Measurements from ENCODE around the gene EFCAB5.
"Not testable (repeated sequence)": the region's sequence is repeated elsewhere in the genome, so short reads cannot be mapped to it uniquely, and the experiment has no call there.

The EFCAB5 gene

DNA sequence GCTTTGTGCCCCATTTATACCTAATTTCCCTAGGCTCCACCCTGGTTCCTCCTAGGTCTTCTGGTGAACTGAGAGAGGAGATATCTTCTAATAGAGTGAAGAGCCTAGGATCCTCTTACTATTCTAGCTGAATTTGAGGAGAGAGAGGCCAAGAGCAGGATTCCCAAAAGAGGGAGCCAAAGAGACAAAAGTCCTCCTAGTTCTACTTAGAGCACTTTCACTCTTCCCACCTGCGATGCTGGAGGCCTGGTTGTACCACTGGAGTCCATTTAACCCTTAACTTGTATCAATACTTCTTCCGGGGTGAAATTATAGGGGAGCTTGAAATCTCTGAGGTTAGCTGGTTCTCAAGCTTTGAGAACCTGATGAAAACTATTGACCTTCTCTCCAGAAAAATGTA lies 8.1 kb upstream of the EFCAB5 start:
- no peak for DNase-seq (ENCODE audit: low read depth in 2 of 3, low spot score in 1 of 3)

DNA sequence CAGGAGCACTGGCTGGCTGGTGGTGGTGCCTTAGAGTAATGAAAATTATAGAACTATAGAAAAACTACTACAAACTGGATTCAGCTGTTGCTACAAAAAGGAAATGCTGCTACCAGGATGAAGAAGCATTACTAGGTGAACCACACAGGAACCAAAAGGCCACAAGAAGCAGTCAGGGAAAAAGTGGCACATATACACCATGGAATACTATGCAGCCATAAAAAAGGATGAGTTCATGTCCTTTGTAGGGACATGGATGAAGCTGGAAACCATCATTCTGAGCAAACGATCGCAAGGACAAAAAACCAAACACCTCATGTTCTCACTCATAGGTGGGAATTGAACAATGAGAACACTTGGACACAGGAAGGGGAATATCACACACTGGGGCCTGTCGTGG lies 5.5 kb upstream of the EFCAB5 start:
- DNase-seq (ENCODE audit: low read depth in 2 of 3, low spot score in 1 of 3): not testable (repeated sequence)

GRCh38 chr17:29936724-29937123 lies 4.7 kb upstream of the EFCAB5 start:
- DNase-seq (ENCODE audit: low read depth in 2 of 3, low spot score in 1 of 3): no peak

GRCh38 chr17:29945281-29945680 lies 3.8 kb downstream of the EFCAB5 start:
- DNase-seq (ENCODE audit: low read depth in 2 of 3, low spot score in 1 of 3): no peak

DNA sequence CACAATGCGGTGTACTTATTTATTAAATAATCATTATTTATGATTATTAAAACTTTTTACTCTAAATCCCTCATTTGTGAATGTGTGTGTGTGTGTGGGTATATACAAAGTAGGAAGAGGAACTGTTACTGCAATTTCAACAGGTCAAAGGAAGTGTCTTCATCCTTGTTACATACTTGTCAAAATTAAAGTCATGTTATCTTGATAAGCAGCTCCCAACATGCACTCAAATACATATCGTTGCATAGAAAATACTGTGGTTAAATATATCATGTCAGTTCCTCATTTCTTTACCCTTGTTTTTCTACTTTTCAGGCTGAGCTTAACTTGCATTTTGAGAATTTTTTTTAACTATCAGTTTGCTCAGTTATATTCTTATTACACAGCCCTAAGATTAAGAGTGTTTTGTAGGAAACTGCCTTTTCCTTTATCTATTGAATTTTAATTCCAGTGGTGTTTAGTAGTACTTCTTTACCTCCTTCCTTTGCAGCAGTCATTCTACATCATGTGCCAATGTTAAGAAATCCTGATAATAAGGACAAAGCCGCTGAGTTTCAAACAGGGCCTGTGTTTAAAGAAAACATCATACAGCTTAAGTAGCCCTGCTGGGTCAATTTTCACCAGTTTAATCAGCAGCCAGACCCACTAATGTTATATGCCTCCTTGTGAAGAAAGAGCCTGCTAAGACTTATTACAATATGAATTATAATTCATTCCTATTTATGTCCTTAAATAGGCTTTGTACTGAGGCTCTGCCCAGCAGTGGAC lies 7.2 kb downstream of the EFCAB5 start:
- DNase-seq (ENCODE audit: low read depth in 2 of 3, low spot score in 1 of 3): no peak

GRCh38 chr17:29949696-29950095 lies 8.3 kb downstream of the EFCAB5 start:
- no peak for DNase-seq (ENCODE audit: low read depth in 2 of 3, low spot score in 1 of 3)

GRCh38 chr17:29954405-29954804 lies 13.0 kb downstream of the EFCAB5 start:
- no peak for DNase-seq (ENCODE audit: low read depth in 2 of 3, low spot score in 1 of 3)

GRCh38 chr17:29956225-29956624 lies 14.8 kb downstream of the EFCAB5 start:
- DNase-seq (ENCODE audit: low read depth in 2 of 3, low spot score in 1 of 3): no peak

DNA sequence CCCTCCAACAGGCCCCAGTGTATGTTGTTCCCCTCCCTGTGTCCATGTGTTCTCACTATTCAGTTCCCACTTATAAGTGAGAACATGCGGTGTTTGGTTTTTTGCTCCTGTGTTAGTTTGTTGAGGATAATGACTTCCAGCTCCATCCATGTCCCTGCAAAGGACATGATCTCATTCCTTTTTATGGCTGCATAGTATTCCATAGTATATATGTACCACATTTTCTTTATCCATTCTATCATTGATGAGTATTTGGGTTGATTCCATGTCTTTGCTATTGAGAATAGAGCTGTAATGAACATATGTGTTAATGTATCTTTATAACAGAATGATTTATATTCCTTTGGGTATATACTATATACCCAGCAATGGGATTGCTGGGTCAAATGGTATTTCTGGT lies 16.1 kb downstream of the EFCAB5 start:
- DNase-seq (ENCODE audit: low read depth in 2 of 3, low spot score in 1 of 3): not testable (repeated sequence)

DNA sequence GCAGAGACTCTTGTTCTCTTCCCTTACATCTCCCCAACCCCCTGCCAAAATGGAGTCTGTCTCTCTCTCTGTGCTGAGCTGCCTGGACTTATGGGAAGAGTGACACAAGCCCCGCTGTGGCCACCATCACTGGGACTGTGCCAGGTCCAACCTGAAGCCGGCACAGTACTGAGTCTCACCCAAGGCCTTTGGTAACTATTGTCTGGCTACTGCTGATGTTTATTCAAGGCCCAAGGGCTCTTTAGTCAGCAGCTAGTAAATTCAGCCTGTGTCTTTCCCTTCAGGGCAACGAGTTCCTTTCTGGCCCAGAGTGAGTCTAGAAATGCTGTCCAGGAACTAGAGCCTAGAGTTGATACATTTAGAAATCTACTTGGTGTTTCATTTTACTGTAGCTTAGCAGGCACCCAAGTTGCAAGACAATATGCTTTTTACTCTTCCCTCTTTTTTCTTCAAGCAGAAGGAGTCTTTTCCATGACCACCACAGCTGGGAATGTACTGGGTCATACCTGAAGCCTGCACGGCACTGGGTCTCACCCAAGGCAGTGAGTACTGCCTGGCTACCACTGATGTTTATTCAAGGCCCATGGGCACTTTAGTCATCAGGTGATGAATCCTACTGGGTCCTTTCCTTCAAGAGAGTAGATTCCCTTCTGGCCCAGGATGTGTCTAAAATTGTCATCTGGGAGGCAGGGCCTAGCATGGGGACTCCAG lies 17.7 kb downstream of the EFCAB5 start:
- DNase-seq (ENCODE audit: low read depth in 2 of 3, low spot score in 1 of 3): no peak

DNA sequence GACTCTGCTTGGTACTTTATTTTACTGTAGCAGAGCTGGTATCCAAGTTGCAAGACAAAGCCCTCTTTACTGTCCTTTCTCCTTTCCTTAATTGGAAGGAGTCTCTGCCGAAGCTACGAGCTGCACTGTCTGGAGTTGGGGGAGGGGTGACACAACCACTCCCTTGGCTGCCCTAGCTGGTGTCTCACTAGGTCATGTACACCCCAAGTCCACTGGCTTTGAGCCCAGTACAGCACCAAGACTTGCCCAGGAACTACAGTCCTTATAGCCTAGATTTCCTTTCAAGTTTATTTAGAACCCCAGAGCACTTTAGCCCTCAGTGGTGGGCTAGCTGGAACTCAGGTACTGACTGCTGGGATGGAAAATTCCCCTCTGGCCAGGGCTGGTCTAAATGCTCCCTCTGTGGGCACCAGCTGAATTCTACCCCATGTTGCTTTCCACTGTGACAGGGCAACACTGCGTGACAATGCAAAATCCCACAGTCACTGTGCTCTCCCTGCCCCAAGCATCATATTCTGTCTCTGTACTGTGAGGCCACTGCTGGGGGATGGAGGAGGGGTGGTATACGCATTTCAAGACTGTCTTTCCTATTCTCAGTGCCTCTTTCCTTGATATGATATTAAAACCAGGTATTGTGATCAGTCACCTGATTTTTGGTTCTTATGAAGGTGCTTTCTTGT lies 18.4 kb downstream of the EFCAB5 start:
- no peak for DNase-seq (ENCODE audit: low read depth in 2 of 3, low spot score in 1 of 3)

GRCh38 chr17:29962656-29963055 lies 21.2 kb downstream of the EFCAB5 start:
- no peak for DNase-seq (ENCODE audit: low read depth in 2 of 3, low spot score in 1 of 3)

DNA sequence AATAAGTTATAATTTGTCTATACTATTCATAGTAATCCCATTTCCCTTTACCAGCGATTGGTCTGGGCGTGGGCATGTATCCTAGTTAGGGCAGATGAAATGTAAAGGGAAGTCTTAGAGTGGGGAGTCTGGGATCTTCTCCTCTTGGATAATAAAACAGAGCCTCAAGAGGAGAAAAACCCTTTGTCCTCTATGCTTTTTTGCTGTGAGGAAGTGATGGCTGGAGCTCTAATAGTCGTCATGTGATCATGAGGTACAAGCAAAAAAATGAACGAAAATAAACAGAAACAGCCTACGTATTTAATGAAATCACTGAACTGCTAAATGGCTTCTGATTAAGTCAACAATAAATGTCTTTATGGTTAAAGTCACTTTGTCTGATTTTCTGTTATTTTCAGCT lies 26.8 kb downstream of the EFCAB5 start:
- no peak for DNase-seq (ENCODE audit: low read depth in 2 of 3, low spot score in 1 of 3)

- no peak for DNase-seq (ENCODE audit: low read depth in 2 of 3, low spot score in 1 of 3)
Measured at GRCh38 chr17:29972277-29972676, 30.8 kb downstream of the EFCAB5 start.

- DNase-seq (ENCODE audit: low read depth in 2 of 3, low spot score in 1 of 3): no peak
Measured at GRCh38 chr17:29973005-29973404, 31.6 kb downstream of the EFCAB5 start.

DNA sequence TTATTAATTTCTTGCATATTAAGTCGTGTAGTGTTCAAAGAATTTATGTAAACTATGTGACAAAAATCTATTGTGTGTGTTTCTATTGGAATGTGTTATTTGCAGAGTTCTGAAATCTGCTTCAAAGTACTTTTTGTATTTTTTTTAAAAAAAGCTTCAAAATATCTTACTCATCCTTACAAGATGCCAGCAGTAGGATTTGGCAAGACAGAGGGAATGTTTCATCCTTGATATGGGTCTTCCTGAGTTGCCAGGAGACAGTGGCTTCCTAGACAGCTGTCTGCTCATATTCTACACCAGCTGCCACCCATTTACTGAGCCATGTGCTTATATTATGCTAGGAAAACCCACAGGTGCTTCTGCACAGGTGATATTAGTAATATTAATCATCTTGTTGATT lies 36.4 kb downstream of the EFCAB5 start:
- no peak for DNase-seq (ENCODE audit: low read depth in 2 of 3, low spot score in 1 of 3)

DNA sequence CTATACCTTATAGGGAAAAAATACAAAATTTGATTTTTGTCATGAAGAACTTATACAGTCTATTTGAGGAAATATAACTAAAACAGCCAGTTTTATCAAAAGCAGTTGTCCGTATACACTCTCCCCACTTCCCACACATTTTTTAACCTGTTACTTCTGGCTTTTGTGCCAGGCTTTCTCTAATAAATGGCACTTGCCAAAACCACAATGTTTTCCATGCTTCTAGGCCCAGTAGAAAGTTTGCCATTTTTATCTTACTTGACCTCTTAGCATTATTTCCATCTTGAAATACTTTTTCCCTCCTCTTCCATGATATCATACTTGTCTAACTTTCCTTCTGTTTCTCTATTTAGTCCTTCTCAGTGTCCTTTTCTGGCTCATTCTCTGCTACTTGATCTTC lies 38.8 kb downstream of the EFCAB5 start:
- no peak for DNase-seq (ENCODE audit: low read depth in 2 of 3, low spot score in 1 of 3)

DNA sequence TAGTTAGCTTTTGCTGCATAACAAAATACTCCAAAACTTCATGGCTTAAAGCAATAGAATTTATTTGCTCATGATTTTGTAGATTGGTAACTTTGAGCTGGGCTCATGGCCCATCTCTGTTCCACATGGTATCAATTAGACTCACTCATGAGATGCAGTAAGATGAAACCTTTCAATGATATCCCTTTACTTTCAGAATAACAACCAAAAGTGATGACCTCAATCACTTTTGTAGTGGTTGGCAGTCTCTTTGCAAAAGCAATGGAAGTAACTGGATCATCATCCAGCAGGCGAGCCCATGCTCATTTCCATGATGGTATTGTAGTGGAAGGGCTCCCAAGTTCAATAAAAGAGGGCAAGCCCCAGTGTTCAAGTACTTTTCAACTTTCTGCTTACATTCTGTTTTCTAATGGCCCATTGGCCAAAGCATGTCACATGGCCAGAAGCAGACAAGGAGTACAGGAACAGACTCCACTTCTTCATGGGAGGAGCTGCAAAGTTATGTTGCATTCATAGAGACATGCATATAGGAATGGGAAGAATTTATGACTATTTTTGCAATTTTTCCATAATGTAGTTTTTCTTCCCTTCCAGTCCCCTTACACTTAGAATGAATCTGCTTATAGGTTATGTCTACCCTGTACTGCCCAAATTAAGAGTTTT lies 41.7 kb downstream of the EFCAB5 start:
- no peak for DNase-seq (ENCODE audit: low read depth in 2 of 3, low spot score in 1 of 3)

DNA sequence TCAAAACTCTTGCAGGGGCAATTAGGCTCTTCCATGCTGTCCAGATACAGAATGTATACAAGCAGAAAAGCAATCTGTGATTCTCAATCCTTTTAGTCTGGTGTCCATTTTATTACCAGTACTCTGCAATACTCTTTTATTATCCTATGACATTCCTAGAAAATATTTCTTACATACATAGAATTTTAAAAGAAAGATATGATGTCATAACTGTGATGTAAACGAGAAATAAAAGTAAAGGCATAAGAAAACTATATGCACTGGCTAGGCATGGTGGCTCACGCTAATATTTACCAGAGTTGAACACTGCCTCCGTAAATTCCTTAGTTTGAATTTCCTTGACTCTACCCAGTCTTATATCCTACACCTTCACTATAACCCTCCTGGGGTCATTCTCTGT lies 55.0 kb downstream of the EFCAB5 start:
- DNase-seq (ENCODE audit: low read depth in 2 of 3, low spot score in 1 of 3): no peak

DNA sequence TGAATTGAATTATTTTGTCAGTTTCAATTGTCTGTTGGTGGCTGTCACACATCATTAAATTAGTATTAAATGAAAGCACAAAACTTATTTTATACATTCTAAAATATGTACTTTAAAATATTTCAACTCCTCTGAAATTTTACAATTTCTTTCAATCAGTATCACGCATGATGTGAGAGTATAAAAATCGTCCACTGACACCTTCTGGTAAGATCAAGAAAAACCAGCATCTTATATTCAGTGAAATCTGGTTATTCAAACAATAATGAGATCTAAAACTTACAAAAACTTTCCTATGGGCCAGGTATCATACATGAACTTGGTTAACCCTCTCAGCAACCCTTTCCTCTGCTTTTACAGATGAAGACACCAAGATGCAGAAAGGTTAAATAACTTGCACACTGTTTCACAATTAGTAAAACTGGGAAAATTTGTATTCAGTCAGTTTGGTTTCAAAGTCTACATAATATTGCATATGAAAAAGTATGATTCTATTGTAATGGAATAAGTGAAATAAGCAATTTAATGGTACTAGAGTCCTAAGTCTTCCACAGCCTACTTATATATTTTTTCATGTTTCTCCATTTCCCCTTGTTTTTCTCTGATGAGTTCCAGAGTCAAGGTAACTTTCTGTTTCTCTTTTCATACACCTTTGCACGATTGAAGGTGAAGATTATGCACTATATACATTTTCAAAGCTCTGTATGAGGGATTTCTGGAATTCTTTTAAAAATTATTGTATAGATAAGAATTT lies 58.7 kb downstream of the EFCAB5 start:
- DNase-seq (ENCODE audit: low read depth in 2 of 3, low spot score in 1 of 3): no peak

DNA sequence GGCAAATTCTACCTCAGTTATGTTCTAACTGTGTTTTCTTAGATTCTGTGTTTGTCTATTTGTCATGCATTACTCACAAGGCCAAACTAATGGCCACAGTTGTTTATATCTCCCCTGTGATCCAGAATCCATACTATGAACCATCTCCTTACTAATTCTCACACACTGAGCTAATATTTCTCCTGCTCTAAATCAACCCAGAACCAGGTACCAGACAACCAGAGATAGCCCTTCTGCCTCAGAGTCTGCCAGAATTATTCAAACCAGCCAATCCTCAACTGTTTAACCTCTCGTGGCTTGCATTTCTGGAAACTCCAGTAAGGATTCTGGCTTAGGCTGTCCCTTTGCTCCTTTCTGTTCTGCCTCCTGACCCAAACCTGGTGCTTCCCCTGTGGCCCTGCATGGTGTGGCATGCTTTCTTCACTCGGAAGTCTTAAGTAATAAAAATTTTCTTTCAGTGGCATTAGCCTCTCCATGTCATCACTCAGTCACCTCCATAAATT lies 59.4 kb downstream of the EFCAB5 start:
- DNase-seq (ENCODE audit: low read depth in 2 of 3, low spot score in 1 of 3): no peak

Data from stimulated activated CD4-positive, alpha-beta T cell treated with anti-CD3 and anti-CD28 coated beads, Interleukin-12 subunit alpha, Interleukin-12 subunit beta, amount 100 ng/mL, for 48 hours (primary cell).